ENCODE results near the gene FPGS.

FPGS gene

GRCh38 chr9:127802576-127803443 lies at the start of gene FPGS:
Gene FPGS (plus strand): TSS chr9:127802882. CDS start chr9:127802925, 43 bp downstream.
- peak within 1 kb of the TSS; percentile 92 for H3K4me3 ChIP-seq (ENCODE audit: control insufficient read depth, low read depth, low read length)
- TF ChIP-seq CTCF (conservative IDR thresholded peaks at IDR 0.05; ENCODE audit: control insufficient read depth, insufficient read depth, low read depth, low read length): no peak
- peak; percentile 84 for DNase-seq (ENCODE audit: low read depth)

GRCh38 chr9:127753148-127753547 lies 49.5 kb upstream of the FPGS start:
- DNase-seq (ENCODE audit: low read depth): no peak
- TF ChIP-seq CTCF (conservative IDR thresholded peaks at IDR 0.05; ENCODE audit: control insufficient read depth, insufficient read depth, low read depth, low read length): no peak

GRCh38 chr9:127753622-127754021 lies 49.1 kb upstream of the FPGS start:
- DNase-seq (ENCODE audit: low read depth): no peak
- H3K4me3 ChIP-seq (ENCODE audit: control insufficient read depth, low read depth, low read length): no peak overlapping the region
- no peak for TF ChIP-seq CTCF (conservative IDR thresholded peaks at IDR 0.05; ENCODE audit: control insufficient read depth, insufficient read depth, low read depth, low read length)

More at GRCh38 chr9:127753148-127753547, 49.5 kb upstream of the FPGS start:
- H3K4me3 ChIP-seq (ENCODE audit: control insufficient read depth, low read depth, low read length): no peak overlapping the region

- DNase-seq (ENCODE audit: low read depth): no peak
- TF ChIP-seq CTCF (conservative IDR thresholded peaks at IDR 0.05; ENCODE audit: control insufficient read depth, insufficient read depth, low read depth, low read length): no peak
- no peak overlapping the region for H3K4me3 ChIP-seq (ENCODE audit: control insufficient read depth, low read depth, low read length)
These were observed 48.3 kb upstream of the FPGS start for GRCh38 chr9:127754099-127755060.

GRCh38 chr9:127755061-127756060 lies 47.3 kb upstream of the FPGS start:
- DNase-seq (ENCODE audit: low read depth): no peak
- H3K4me3 ChIP-seq (ENCODE audit: control insufficient read depth, low read depth, low read length): no peak overlapping the region
- no peak for TF ChIP-seq CTCF (conservative IDR thresholded peaks at IDR 0.05; ENCODE audit: control insufficient read depth, insufficient read depth, low read depth, low read length)
